Calu3 (cell line): ENCODE measurements around the gene TSPAN7. TPM values are rescaled to one million over a fixed set of nuclear protein-coding genes. Genes with fewer than 3 reads are reported as not detected.

ENCODE experiments used
- BruUV-seq: library from RNA; stranded (reverse); fragments of 400-500 nt; replicated peaks from 2 replicates; lab custom pipeline; 2021; lab: Mats Ljungman, UMichigan
- CTCF ChIA-PET: fragments of 300-600 bp; sonication (Branson Sonifier 250); formaldehyde crosslinking; loops from one replicate; lab custom pipeline; 2022; ENCODE audit warnings: antibody characterized with exemption; lab: Charles Lee
- DNase-seq: peaks from one replicate; pipeline ENCODE4 v3.0.0; 2022
- H3K27ac Mint-ChIP-seq: one replicate; pipeline ENCODE4 v1.8.0; 2022; ENCODE audit warnings: mixed read lengths; ENCODE audit not compliant: unreplicated experiment
- H3K27me3 Mint-ChIP-seq: one replicate; pipeline ENCODE4 v1.8.0; 2022; ENCODE audit warnings: mixed read lengths; ENCODE audit not compliant: unreplicated experiment
- H3K36me3 Mint-ChIP-seq: one replicate; pipeline ENCODE4 v1.8.0; 2022; ENCODE audit warnings: mild to moderate bottlenecking, moderate library complexity, mixed read lengths; ENCODE audit not compliant: insufficient read depth, unreplicated experiment
- H3K4me1 Mint-ChIP-seq: one replicate; pipeline ENCODE4 v1.8.0; 2022; ENCODE audit warnings: mild to moderate bottlenecking, low read depth, mixed read lengths; ENCODE audit not compliant: unreplicated experiment
- H3K4me3 Mint-ChIP-seq: one replicate; pipeline ENCODE4 v1.8.0; 2022; ENCODE audit warnings: mild to moderate bottlenecking, low read depth, moderate library complexity, mixed read lengths; ENCODE audit not compliant: unreplicated experiment
- H3K9me3 Mint-ChIP-seq: one replicate; pipeline ENCODE4 v1.8.0; 2022; ENCODE audit warnings: low read depth, mixed read lengths; ENCODE audit not compliant: unreplicated experiment
- CTCF ChIP-seq: fragments of 200-600 bp; IDR thresholded peaks from one replicate; pipeline ENCODE4 v1.8.0; 2022; ENCODE audit warnings: antibody characterized with exemption; ENCODE audit not compliant: unreplicated experiment
- intact Hi-C: fragments of 100-400 bp; cut with micrococcal nuclease; formaldehyde crosslinking; loops from one replicate; pipeline ENCODE4 v1.10.0; 2022; ENCODE audit not compliant: unreplicated experiment
- total RNA-seq: library from RNA; stranded (reverse); gene quantifications from 2 replicates; pipeline ENCODE4 v1.2.3, GENCODE V29; 2022

Gene TSPAN7
- total RNA-seq, 1 experiment from 2014 or later, result 0.21 TPM

- Mint-ChIP-seq H3K4me1 (no peaks in the 10 kb centered on the region), H3K4me3 (no peak overlapping the region), H3K27me3 (peaks cover 27% of the 10 kb centered on the region), H3K36me3 (no peaks in the 10 kb centered on the region), H3K27ac (no peak overlapping the region), H3K9me3 (no peaks in the 10 kb centered on the region)
- DNase-seq, result no peak
- intact Hi-C loops, result no loop called here
- BruUV-seq, result no TSS peak
- TF ChIP-seq CTCF, result no peak
- CTCF ChIA-PET, result no interaction called here
Measured at GRCh38 chrX:38638952-38639529, 77.7 kb downstream of the TSPAN7 start.

GRCh38 chrX:38639730-38640129 lies 78.4 kb downstream of the TSPAN7 start:
- peaks cover 27% of the 10 kb centered on the region for H3K27me3 Mint-ChIP-seq
- CTCF ChIA-PET, result no interaction called here
- no peaks in the 10 kb centered on the region for H3K36me3 Mint-ChIP-seq
- DNase-seq, result no peak
- TF ChIP-seq CTCF, result no peak
- no peaks in the 10 kb centered on the region for H3K4me1 Mint-ChIP-seq
- H3K27ac Mint-ChIP-seq, result no peak overlapping the region
- intact Hi-C loops, result no loop called here
- H3K9me3 Mint-ChIP-seq, result no peaks in the 10 kb centered on the region
- BruUV-seq, result no TSS peak
- H3K4me3 Mint-ChIP-seq, result no peak overlapping the region

GRCh38 chrX:38641197-38641596 lies 79.9 kb downstream of the TSPAN7 start:
- Mint-ChIP-seq H3K27me3 (peaks cover 34% of the 10 kb centered on the region), H3K36me3 (no peaks in the 10 kb centered on the region), H3K27ac (no peak overlapping the region), H3K9me3 (no peaks in the 10 kb centered on the region), H3K4me3 (no peak overlapping the region), H3K4me1 (no peaks in the 10 kb centered on the region)
- intact Hi-C loops, result no loop called here
- DNase-seq, result no peak
- BruUV-seq, result no TSS peak
- CTCF ChIA-PET, result no interaction called here
- no peak for TF ChIP-seq CTCF

- CTCF ChIA-PET, result no interaction called here
- Mint-ChIP-seq H3K27me3 (peaks cover 40% of the 10 kb centered on the region), H3K9me3 (no peaks in the 10 kb centered on the region), H3K4me3 (no peak overlapping the region), H3K27ac (no peak overlapping the region), H3K4me1 (no peaks in the 10 kb centered on the region), H3K36me3 (no peaks in the 10 kb centered on the region)
- BruUV-seq, result no TSS peak
- DNase-seq, result no peak
- TF ChIP-seq CTCF, result no peak
- intact Hi-C loops, result no loop called here
Measured at GRCh38 chrX:38643903-38644302, 82.6 kb downstream of the TSPAN7 start.
